Lower lobe of right lung (tissue), 2 donors: ENCODE data around the gene IFITM5. TPM values are rescaled to one million over a fixed set of nuclear protein-coding genes. Genes with fewer than 3 reads are reported as not detected.

Experiments used
- ATAC-seq, 2 donors: fragments of 200-7000 bp; cut with Tn5 transposase; one replicate each; pipeline ENCODE4 v1.9.1; 2020 to 2022; ENCODE audit warnings: mild to moderate bottlenecking in 2 of 2, moderate library complexity in 2 of 2
- DNase-seq: peaks from one replicate; pipeline ENCODE4 v3.0.0-alpha.2; 2020
- H3K27ac ChIP-seq: fragments of 200-600 bp; one replicate; pipeline ENCODE4 v1.8.0; 2022
- H3K27me3 ChIP-seq: fragments of 200-600 bp; one replicate; pipeline ENCODE4 v1.8.0; 2022; ENCODE audit warnings: low read depth
- H3K36me3 ChIP-seq: fragments of 200-600 bp; one replicate; pipeline ENCODE4 v1.8.0; 2022; ENCODE audit warnings: mild to moderate bottlenecking
- H3K4me1 ChIP-seq: fragments of 200-600 bp; one replicate; pipeline ENCODE4 v1.8.0; 2022
- H3K4me3 ChIP-seq: fragments of 200-600 bp; one replicate; pipeline ENCODE4 v1.8.0; 2022; ENCODE audit warnings: mild to moderate bottlenecking
- H3K9me3 ChIP-seq: fragments of 200-600 bp; one replicate; pipeline ENCODE4 v1.8.0; 2022
- CTCF ChIP-seq: fragments of 200-600 bp; IDR thresholded peaks from one replicate; pipeline ENCODE4 v1.8.0; 2022; ENCODE audit warnings: antibody characterized with exemption, mild to moderate bottlenecking
- intact Hi-C: fragments of 100-400 bp; cut with DNase I; formaldehyde crosslinking; loops from one replicate; pipeline ENCODE4 v1.11.0; 2022
- total RNA-seq: library from RNA; stranded (reverse); fragmentation: NEBNext Ultra II Directional; extraction: Animal tissue kit (Norgen Biotek cat#: 25700); gene quantifications from one replicate; pipeline ENCODE4 v1.2.1, GENCODE V29; 2021
- donor health status: DM: no; HTN: yes; CAD: no; lungs with severe emphysema.

The IFITM5 gene
- total RNA-seq, 1 donor from 2014 or later, result not detected

GRCh38 chr11:256952-257737 lies 42.2 kb downstream of the IFITM5 start:
- H3K4me3 ChIP-seq, result no peak overlapping the region
- no peak for TF ChIP-seq CTCF
- no peaks in the 10 kb centered on the region for H3K27me3 ChIP-seq
- ATAC-seq (no peak), DNase-seq (no peak)
- intact Hi-C loops, result no loop called here
- H3K4me1 ChIP-seq, result no peaks in the 10 kb centered on the region
- H3K9me3 ChIP-seq, result no peaks in the 10 kb centered on the region
- peaks cover 16% of the 10 kb centered on the region for H3K36me3 ChIP-seq
- no peak overlapping the region for H3K27ac ChIP-seq

- Histone ChIP-seq H3K27ac (no peak overlapping the region), H3K27me3 (no peaks in the 10 kb centered on the region), H3K4me3 (no peak overlapping the region), H3K4me1 (no peaks in the 10 kb centered on the region), H3K9me3 (no peaks in the 10 kb centered on the region), H3K36me3 (peaks cover 29% of the 10 kb centered on the region)
- ATAC-seq (no peak), DNase-seq (no peak)
- no peak for TF ChIP-seq CTCF
- intact Hi-C loops, result no loop called here
Measured at GRCh38 chr11:255816-256215, 43.5 kb downstream of the IFITM5 start.

- no peaks in the 10 kb centered on the region for H3K27me3 ChIP-seq
- H3K9me3 ChIP-seq, result no peaks in the 10 kb centered on the region
- no peak overlapping the region for H3K27ac ChIP-seq
- ATAC-seq (no peak), DNase-seq (no peak)
- intact Hi-C loops, result no loop called here
- peaks cover 36% of the 10 kb centered on the region for H3K36me3 ChIP-seq
- H3K4me3 ChIP-seq, result no peak overlapping the region
- TF ChIP-seq CTCF, result no peak
- H3K4me1 ChIP-seq, result no peaks in the 10 kb centered on the region
Measured at GRCh38 chr11:255176-255575, 44.1 kb downstream of the IFITM5 start.

GRCh38 chr11:253886-254270 lies 45.4 kb downstream of the IFITM5 start:
- no peak for TF ChIP-seq CTCF
- H3K36me3 ChIP-seq, result peaks cover 46% of the 10 kb centered on the region
- no peak overlapping the region for H3K27ac ChIP-seq
- intact Hi-C loops, result no loop called here
- H3K4me1 ChIP-seq, result no peaks in the 10 kb centered on the region
- H3K9me3 ChIP-seq, result no peaks in the 10 kb centered on the region
- DNase-seq (no peak), ATAC-seq (no peak)
- H3K27me3 ChIP-seq, result no peaks in the 10 kb centered on the region
- H3K4me3 ChIP-seq, result no peak overlapping the region

GRCh38 chr11:253160-253885 lies 46.0 kb downstream of the IFITM5 start:
- no peaks in the 10 kb centered on the region for H3K4me1 ChIP-seq
- no peak for TF ChIP-seq CTCF
- H3K36me3 ChIP-seq, result peaks cover 52% of the 10 kb centered on the region
- no peak overlapping the region for H3K4me3 ChIP-seq
- intact Hi-C loops, result no loop called here
- H3K27ac ChIP-seq, result no peak overlapping the region
- no peaks in the 10 kb centered on the region for H3K9me3 ChIP-seq
- no peaks in the 10 kb centered on the region for H3K27me3 ChIP-seq
- DNase-seq, result no peak
- ATAC-seq, result no peak
